Measurements from ENCODE around the gene SH3BP4. TPM values are rescaled to one million over a fixed set of nuclear protein-coding genes. Genes with fewer than 3 reads are reported as not detected.

The SH3BP4 gene
- total and polyA plus RNA-seq, 7 donors = 4.8 to 22.8 (median 14.0) TPM

DNA sequence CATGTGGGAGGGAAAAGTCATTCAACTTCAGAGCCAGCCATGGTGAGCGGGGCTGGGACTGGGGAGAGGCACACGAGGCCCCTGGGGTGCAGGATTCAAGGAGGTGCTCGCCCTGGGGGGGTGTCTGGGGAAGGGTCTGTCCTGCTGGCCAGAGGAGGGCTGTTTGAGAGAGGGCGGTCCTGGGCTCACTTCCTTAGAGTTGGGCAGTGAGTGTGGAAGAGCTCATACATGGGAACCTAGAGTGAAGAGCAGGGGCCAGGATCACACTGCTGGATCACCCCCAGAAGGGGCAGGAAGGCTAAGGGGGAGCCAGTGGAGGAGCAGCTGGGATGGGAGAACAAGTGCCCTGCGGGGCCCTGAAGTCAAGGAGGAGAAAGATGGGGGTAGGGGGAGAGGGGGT is 6.5 kb downstream of the SH3BP4 start:
- WGBS, 2 donors = 91% methylated on average over 5 of the region's 5 CpGs
- Histone ChIP-seq H3K36me3 (no peaks in the 10 kb centered on the region), H3K4me1 (peaks cover 0 to 40% (median 22%) of the 10 kb centered on the region in 4 donors), H3K27ac (no peak overlapping the region), H3K4me3 (no peak overlapping the region), H3K27me3 (no peaks in the 10 kb centered on the region), H3K9me3 (no peaks in the 10 kb centered on the region)
- DNase-seq = peak; percentile 57
- TF ChIP-seq EP300 (IDR thresholded peaks at IDR 0.05) (no peak), POLR2A (IDR thresholded peaks at IDR 0.05) (no peak), POLR2AphosphoS5 (IDR thresholded peaks at IDR 0.05) (no peak)
- TF ChIP-seq, protein P1, sequence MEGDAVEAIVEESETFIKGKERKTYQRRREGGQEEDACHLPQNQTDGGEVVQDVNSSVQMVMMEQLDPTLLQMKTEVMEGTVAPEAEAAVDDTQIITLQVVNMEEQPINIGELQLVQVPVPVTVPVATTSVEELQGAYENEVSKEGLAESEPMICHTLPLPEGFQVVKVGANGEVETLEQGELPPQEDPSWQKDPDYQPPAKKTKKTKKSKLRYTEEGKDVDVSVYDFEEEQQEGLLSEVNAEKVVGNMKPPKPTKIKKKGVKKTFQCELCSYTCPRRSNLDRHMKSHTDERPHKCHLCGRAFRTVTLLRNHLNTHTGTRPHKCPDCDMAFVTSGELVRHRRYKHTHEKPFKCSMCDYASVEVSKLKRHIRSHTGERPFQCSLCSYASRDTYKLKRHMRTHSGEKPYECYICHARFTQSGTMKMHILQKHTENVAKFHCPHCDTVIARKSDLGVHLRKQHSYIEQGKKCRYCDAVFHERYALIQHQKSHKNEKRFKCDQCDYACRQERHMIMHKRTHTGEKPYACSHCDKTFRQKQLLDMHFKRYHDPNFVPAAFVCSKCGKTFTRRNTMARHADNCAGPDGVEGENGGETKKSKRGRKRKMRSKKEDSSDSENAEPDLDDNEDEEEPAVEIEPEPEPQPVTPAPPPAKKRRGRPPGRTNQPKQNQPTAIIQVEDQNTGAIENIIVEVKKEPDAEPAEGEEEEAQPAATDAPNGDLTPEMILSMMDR (IDR thresholded peaks at IDR 0.05) = no peak
- intact Hi-C loops (cut with DNase I) = no loop called here

GRCh38 chr2:234958746-234959395 is 7.1 kb downstream of the SH3BP4 start:
- no peaks in the 10 kb centered on the region for H3K27me3 ChIP-seq
- 83 to 87% methylated on average over 10 of the region's 10 CpGs for WGBS, 2 donors
- peak; percentile 52 for DNase-seq
- no peaks in the 10 kb centered on the region for H3K9me3 ChIP-seq
- H3K36me3 ChIP-seq = no peaks in the 10 kb centered on the region
- H3K4me1 ChIP-seq = peaks cover 0 to 40% (median 21%) of the 10 kb centered on the region in 4 donors
- intact Hi-C loops (cut with DNase I) = no loop called here
- TF ChIP-seq EP300 (IDR thresholded peaks at IDR 0.05) = no peak
- TF ChIP-seq, protein P1 (IDR thresholded peaks at IDR 0.05) = no peak
- no peak for TF ChIP-seq POLR2AphosphoS5 (IDR thresholded peaks at IDR 0.05)
- TF ChIP-seq POLR2A (IDR thresholded peaks at IDR 0.05) = no peak
- H3K4me3 ChIP-seq = no peak overlapping the region
- H3K27ac ChIP-seq = no peak overlapping the region

DNA sequence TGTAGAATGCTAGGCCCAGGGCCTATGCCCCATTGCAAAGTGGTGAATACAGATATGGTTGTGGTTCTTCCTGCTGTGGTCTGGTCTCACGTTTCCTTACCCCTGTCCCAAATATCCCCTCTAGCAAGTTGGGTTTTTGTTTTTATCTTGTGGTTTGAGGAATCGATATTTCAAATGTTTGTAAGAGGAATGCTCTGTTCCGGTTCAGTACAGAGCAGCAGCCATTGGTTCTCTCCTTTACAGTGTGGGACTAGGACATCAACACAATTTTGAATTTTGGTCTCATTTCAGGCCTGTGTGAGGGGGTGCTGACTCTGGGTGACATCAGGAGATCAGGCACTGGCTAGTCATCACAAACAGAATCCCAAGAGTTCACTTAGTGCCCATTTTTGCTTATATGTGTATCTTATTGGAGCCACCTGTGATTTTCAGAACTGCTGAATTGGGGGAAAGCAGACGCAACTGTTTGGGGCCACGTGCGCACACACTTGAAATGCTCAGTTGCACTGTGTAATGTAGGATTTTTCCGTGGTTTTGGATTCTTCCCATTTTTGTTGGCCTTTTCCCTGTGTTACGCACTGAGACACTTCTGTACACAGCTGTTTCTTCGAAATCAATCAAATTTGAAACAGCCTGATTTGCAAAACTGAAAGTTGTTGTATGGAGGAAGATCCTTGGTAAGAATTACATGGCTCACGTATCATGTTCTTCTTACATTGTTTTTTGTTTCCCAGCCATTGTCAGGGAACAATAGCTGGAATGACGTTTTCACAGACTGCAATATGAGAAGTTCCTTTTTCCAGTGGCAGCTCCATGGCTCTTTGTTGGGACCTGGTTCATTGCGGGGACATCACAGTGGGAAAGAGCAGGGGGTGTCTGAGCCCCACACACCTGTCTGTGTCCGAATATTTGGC is 8.6 kb downstream of the SH3BP4 start:
- Histone ChIP-seq H3K27ac (no peak overlapping the region), H3K4me1 (peaks cover 0 to 40% (median 23%) of the 10 kb centered on the region in 4 donors), H3K27me3 (no peaks in the 10 kb centered on the region), H3K4me3 (no peak overlapping the region), H3K9me3 (no peaks in the 10 kb centered on the region), H3K36me3 (no peaks in the 10 kb centered on the region)
- intact Hi-C loops (cut with DNase I) = no loop called here
- DNase-seq = no peak
- no peak for TF ChIP-seq EP300 (IDR thresholded peaks at IDR 0.05)
- TF ChIP-seq, protein P1 (IDR thresholded peaks at IDR 0.05) = no peak
- no peak for TF ChIP-seq POLR2AphosphoS5 (IDR thresholded peaks at IDR 0.05)
- no peak for TF ChIP-seq POLR2A (IDR thresholded peaks at IDR 0.05)
- 72 to 74% methylated on average over 13 of the region's 13 CpGs for WGBS, 2 donors

GRCh38 chr2:234961784-234962183 is 10.0 kb downstream of the SH3BP4 start:
- intact Hi-C loops (cut with DNase I) = no loop called here
- Histone ChIP-seq H3K27ac (no peak overlapping the region), H3K36me3 (no peaks in the 10 kb centered on the region), H3K9me3 (no peaks in the 10 kb centered on the region), H3K27me3 (no peaks in the 10 kb centered on the region), H3K4me3 (no peak overlapping the region), H3K4me1 (peaks cover 0 to 43% (median 32%) of the 10 kb centered on the region in 4 donors)
- DNase-seq = no peak
- 87 to 94% methylated on average over 2 of the region's 2 CpGs for WGBS, 2 donors
- TF ChIP-seq POLR2AphosphoS5 (IDR thresholded peaks at IDR 0.05) = no peak
- TF ChIP-seq EP300 (IDR thresholded peaks at IDR 0.05) = no peak
- TF ChIP-seq, protein P1 (IDR thresholded peaks at IDR 0.05) = no peak
- no peak for TF ChIP-seq POLR2A (IDR thresholded peaks at IDR 0.05)
